ENCODE measurements around the gene WWC2. TPM values are rescaled to one million over a fixed set of nuclear protein-coding genes. Genes with fewer than 3 reads are reported as not detected.

The WWC2 gene
- total RNA-seq, 6 experiments from 2014 or later = 86.3 to 114 (median 95.2) TPM

DNA sequence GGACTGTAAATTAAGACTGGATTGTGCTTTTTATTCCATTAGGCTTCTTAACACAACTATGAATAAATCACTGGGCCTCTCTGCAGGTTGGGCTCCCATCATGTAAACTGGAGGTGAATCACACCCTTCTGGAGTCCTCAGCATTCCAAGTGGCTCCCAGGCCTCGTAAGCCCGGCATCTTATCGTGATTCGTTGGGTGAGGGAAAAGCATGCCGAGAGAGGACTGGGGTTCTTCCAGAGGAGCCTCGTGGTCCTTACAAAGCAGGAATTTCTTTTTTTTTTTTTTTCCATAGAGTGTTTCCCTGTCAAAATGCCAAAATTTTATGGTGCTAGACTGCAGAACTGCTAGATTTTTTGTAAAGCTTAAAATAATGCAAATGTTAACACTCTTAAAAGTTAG, 201.0 kb downstream of the WWC2 start:
- H3K4me3 Mint-ChIP-seq = no peak overlapping the region
- TF ChIP-seq, protein P1, sequence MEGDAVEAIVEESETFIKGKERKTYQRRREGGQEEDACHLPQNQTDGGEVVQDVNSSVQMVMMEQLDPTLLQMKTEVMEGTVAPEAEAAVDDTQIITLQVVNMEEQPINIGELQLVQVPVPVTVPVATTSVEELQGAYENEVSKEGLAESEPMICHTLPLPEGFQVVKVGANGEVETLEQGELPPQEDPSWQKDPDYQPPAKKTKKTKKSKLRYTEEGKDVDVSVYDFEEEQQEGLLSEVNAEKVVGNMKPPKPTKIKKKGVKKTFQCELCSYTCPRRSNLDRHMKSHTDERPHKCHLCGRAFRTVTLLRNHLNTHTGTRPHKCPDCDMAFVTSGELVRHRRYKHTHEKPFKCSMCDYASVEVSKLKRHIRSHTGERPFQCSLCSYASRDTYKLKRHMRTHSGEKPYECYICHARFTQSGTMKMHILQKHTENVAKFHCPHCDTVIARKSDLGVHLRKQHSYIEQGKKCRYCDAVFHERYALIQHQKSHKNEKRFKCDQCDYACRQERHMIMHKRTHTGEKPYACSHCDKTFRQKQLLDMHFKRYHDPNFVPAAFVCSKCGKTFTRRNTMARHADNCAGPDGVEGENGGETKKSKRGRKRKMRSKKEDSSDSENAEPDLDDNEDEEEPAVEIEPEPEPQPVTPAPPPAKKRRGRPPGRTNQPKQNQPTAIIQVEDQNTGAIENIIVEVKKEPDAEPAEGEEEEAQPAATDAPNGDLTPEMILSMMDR (IDR thresholded peaks at IDR 0.05) = no peak
- no peaks in the 10 kb centered on the region for H3K9me3 Mint-ChIP-seq
- peaks cover 3% of the 10 kb centered on the region for H3K27me3 Mint-ChIP-seq (ENCODE audit: insufficient read depth)
- DNase-seq = no peak
- peaks cover 18% of the 10 kb centered on the region for H3K4me1 Mint-ChIP-seq (ENCODE audit: low read depth)
- H3K36me3 Mint-ChIP-seq (ENCODE audit: low read depth) = peaks cover 44% of the 10 kb centered on the region
- H3K27ac Mint-ChIP-seq = peak overlapping the region; percentile 6; the same call in 1 of the 2 replicates

DNA sequence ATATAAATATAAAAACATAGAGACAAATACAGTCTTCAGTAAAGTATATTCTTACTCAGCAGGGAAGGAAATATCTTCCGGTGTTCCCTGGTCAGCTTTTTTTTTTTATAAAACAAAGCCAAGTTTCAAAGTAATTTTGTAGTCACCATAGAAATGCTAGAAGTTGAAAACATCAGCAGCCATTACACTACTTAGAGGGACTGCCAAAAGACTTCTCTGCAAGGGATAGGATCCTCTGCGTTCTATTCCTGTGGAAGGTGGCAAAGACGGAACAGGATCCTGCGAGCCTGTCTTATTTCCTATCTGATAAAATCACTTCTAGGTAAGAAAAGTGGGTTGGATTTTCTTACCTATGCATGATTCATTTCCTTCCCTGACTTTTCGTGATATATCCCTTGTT, 201.6 kb downstream of the WWC2 start:
- Mint-ChIP-seq H3K9me3 (no peaks in the 10 kb centered on the region), H3K4me1 (ENCODE audit: low read depth) (peaks cover 14% of the 10 kb centered on the region), H3K27ac (no peak overlapping the region), H3K36me3 (ENCODE audit: low read depth) (peaks cover 40% of the 10 kb centered on the region), H3K27me3 (ENCODE audit: insufficient read depth) (peaks cover 3% of the 10 kb centered on the region), H3K4me3 (no peak overlapping the region)
- TF ChIP-seq, protein P1 (IDR thresholded peaks at IDR 0.05) = no peak
- DNase-seq = no peak

DNA sequence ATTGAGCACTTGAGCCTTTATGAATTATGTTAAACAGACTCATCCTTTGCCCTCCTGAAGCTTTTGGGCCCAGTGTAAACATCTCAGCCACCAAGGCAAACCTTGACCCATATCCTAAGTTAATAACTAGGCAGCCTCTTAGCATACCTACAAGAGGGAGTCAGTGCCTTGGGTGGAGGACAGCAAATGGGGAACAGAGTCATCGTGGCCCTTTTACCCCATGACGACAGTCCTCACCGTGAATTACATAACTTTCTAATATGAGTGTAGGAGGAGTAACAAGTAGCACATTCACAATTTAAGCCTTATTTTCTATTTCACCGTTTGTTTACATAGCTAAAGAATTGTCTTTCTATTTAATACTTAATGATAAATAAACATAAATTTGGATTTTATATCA, 204.2 kb downstream of the WWC2 start:
- Mint-ChIP-seq H3K9me3 (no peaks in the 10 kb centered on the region), H3K27ac (no peak overlapping the region), H3K36me3 (ENCODE audit: low read depth) (peaks cover 27% of the 10 kb centered on the region), H3K4me3 (no peak overlapping the region), H3K27me3 (ENCODE audit: insufficient read depth) (peaks cover 2% of the 10 kb centered on the region), H3K4me1 (ENCODE audit: low read depth) (peaks cover 9% of the 10 kb centered on the region)
- TF ChIP-seq, protein P1 (IDR thresholded peaks at IDR 0.05) = no peak
- no peak for DNase-seq

DNA sequence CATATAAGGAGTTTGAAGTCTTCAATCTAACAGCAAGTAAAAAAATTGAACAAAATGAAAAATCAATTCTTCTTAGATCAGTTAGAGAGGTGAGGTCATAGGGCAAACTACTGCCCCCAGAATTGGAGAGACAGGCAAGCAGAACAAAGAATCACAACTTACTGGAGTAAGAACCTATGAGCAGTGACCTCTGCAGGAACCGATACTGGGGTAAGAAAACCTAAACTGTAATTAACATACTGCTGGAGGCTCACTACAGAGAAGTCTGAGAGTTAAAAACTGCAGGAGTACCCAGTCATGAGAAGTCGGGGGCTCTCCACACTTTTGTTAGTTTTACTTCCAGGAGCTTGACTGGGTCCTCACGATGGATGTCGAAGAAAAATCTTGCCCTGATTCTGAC, 205.0 kb downstream of the WWC2 start:
- Mint-ChIP-seq H3K27me3 (ENCODE audit: insufficient read depth) (peaks cover 2% of the 10 kb centered on the region), H3K36me3 (ENCODE audit: low read depth) (peaks cover 31% of the 10 kb centered on the region), H3K4me3 (no peak overlapping the region), H3K4me1 (ENCODE audit: low read depth) (peaks cover 9% of the 10 kb centered on the region), H3K27ac (peak overlapping the region; percentile 9; the same call in 1 of the 2 replicates), H3K9me3 (no peaks in the 10 kb centered on the region)
- TF ChIP-seq, protein P1 (IDR thresholded peaks at IDR 0.05) = no peak
- no peak for DNase-seq

DNA sequence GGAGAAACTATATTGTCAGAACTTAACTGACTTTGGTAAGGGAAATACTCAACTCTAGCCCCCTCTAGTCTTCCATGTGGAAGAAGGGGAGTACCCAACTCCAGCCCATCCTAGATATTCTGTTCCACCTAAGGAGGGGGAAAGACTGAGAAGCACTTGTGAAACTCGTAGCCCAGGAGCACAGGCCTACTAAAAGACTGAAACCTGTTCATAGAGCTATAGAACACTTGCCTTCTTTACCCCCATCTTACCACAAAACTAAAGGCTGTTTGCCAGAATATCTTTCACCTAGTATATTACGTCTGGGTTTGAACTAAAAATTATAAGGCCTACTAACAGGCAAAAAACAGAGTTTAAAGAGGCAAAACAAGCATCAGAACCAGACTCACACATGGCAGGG, 205.5 kb downstream of the WWC2 start:
- Mint-ChIP-seq H3K4me3 (no peak overlapping the region), H3K27ac (no peak overlapping the region; the same call in 1 of the 2 replicates), H3K27me3 (ENCODE audit: insufficient read depth) (peaks cover 2% of the 10 kb centered on the region), H3K4me1 (ENCODE audit: low read depth) (peaks cover 6% of the 10 kb centered on the region), H3K9me3 (no peaks in the 10 kb centered on the region), H3K36me3 (ENCODE audit: low read depth) (peaks cover 30% of the 10 kb centered on the region)
- no peak for DNase-seq
- TF ChIP-seq, protein P1 (IDR thresholded peaks at IDR 0.05) = no peak

DNA sequence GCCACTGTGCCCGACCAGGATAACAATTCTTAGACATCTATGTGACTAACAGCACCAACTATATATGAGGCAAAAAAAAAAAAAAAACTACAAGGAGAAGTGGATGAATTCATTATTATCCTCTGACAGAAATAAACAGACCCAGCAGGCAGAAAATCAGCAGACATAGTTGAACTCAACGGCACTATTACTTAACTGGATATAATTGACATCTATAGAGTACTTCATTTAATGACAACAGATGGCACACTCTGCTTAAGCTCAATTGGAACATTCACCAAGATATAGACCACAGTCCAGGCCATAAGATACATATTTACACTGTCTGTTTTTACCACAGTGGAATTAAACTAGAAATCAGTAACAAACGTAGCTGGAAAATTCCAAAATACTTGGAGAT, 207.8 kb downstream of the WWC2 start:
- no peak overlapping the region for H3K27ac Mint-ChIP-seq
- peaks cover 32% of the 10 kb centered on the region for H3K36me3 Mint-ChIP-seq (ENCODE audit: low read depth)
- TF ChIP-seq, protein P1 (IDR thresholded peaks at IDR 0.05) = no peak
- no peak overlapping the region for H3K4me3 Mint-ChIP-seq
- DNase-seq = no peak
- no peaks in the 10 kb centered on the region for H3K9me3 Mint-ChIP-seq
- peaks cover 2% of the 10 kb centered on the region; the same call in 1 of the 2 replicates for H3K27me3 Mint-ChIP-seq (ENCODE audit: insufficient read depth)
- H3K4me1 Mint-ChIP-seq (ENCODE audit: low read depth) = no peaks in the 10 kb centered on the region

All from HFFc6 (cell line).